ENCODE data around the gene RETSAT.

Gene RETSAT

DNA sequence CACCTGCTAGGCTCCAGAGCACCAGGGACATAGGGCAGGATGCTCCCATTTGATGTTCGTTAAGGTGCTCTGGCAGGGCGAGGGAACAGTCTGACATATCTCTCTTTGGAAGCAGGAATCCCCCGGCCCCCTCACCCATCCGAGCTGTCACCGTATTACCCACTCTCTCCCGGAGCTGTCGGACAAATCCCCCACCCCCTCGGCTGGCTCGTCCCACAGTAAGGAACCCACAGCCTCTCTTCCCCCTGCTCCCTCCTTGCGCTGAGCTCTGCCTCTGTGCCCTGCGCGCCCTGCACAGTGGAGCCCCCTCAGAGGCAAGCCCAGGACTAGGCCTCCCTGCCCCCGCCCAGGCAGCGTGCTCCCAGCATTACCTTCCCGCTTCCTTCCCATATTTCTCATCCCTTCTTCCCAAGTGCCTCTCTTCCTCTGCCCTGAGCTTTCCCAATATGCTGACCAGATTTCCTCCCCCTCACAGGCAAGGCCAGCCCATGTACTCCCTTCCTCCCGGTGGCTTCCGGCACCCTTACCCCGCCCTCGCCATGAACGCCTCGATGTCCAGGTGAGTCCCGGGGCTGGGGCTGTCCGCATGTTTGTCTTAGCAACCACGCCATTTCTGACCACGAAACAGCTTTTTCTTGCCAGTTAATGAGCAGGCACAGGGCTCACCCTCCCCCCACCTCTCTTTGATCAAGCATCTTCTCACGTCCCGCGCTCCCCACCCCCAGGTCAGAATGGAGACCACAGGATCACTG, 50.4 kb downstream of the RETSAT start:
- no peak overlapping the region for H3K4me3 ChIP-seq (ENCODE audit: low read depth, low read length)
- DNase-seq (ENCODE audit: low read depth), result no peak

DNA sequence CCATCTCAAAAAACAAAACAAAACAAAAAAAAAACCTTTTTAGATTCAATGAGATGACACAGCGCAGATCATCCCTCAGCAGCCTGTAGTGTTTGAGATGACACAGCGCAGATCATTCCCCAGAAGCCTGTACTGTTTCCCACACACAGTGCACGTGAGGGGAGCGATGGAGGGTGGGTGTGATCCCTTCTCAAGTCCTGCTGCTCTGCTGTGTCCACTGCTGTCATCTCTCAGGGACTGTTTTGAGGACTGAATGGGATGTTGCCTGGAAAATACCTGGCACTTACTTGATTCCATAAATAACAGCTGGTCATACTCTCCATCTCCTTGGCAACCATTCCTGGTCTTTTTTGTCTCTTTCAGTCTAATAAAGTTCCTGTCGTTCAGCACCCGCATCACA, 52.2 kb downstream of the RETSAT start:
- H3K4me3 ChIP-seq (ENCODE audit: low read depth, low read length), result no peak overlapping the region
- no peak for DNase-seq (ENCODE audit: low read depth)
- no peak for TF ChIP-seq CTCF (IDR thresholded peaks at IDR 0.05; ENCODE audit: insufficient read depth, low read depth, low read length, missing control alignments)

More for the DNA sequence above, 50.4 kb downstream of the RETSAT start:
- no peak for TF ChIP-seq CTCF (IDR thresholded peaks at IDR 0.05; ENCODE audit: insufficient read depth, low read depth, low read length, missing control alignments)

Data from GM12865 (cell line).